HFFc6 (cell line): Measurements from ENCODE around the gene PARD3. TPM values are rescaled to one million over a fixed set of nuclear protein-coding genes. Genes with fewer than 3 reads are reported as not detected.
A peak's percentile ranks its signal among the peaks of the same experiment; 100 is the strongest.

Experiments
- DNase-seq: peaks from one replicate; pipeline ENCODE4 v3.0.0-alpha.2; 2018
- H3K27ac Mint-ChIP-seq: 2 replicates; pipeline ENCODE4 v1.8.0; 2020; ENCODE audit warnings: mild to moderate bottlenecking, mixed read lengths
- H3K27me3 Mint-ChIP-seq: 2 replicates; pipeline ENCODE4 v1.8.0; 2021; ENCODE audit warnings: mild to moderate bottlenecking, moderate library complexity, mixed read lengths; ENCODE audit not compliant: insufficient read depth
- H3K36me3 Mint-ChIP-seq: 2 replicates; pipeline ENCODE4 v1.8.0; 2021; ENCODE audit warnings: low read depth, mixed read lengths
- H3K4me1 Mint-ChIP-seq: 2 replicates; pipeline ENCODE4 v1.8.0; 2020; ENCODE audit warnings: low read depth, mixed read lengths
- H3K4me3 Mint-ChIP-seq: 2 replicates; pipeline ENCODE4 v1.8.0; 2020; ENCODE audit warnings: mild to moderate bottlenecking, moderate library complexity, mixed read lengths
- H3K9me3 Mint-ChIP-seq: 2 replicates; pipeline ENCODE4 v1.8.0; 2020; ENCODE audit warnings: mild to moderate bottlenecking, mixed read lengths
- total RNA-seq, 6 experiments: library from RNA; stranded (reverse); fragmentation: NEBNext Ultra II Directional; extraction: Animal tissue kit (Norgen Biotek cat#: 25700); gene quantifications; 2 replicates in 1 of 6; 3 replicates in 5 of 6; pipeline ENCODE4 v1.2.3, GENCODE V29; 2021
- TF ChIP-seq, protein P1 (sequence below): fragments of 200-600 bp; sonication (generic); IDR thresholded peaks from 2 replicates; pipeline ENCODE4 v1.5.0; 2021; ENCODE audit warnings: antibody characterized with exemption, mild to moderate bottlenecking

PARD3 gene
- total RNA-seq, 6 experiments from 2014 or later: 19.9 to 24.3 (median 23.1) TPM

DNA sequence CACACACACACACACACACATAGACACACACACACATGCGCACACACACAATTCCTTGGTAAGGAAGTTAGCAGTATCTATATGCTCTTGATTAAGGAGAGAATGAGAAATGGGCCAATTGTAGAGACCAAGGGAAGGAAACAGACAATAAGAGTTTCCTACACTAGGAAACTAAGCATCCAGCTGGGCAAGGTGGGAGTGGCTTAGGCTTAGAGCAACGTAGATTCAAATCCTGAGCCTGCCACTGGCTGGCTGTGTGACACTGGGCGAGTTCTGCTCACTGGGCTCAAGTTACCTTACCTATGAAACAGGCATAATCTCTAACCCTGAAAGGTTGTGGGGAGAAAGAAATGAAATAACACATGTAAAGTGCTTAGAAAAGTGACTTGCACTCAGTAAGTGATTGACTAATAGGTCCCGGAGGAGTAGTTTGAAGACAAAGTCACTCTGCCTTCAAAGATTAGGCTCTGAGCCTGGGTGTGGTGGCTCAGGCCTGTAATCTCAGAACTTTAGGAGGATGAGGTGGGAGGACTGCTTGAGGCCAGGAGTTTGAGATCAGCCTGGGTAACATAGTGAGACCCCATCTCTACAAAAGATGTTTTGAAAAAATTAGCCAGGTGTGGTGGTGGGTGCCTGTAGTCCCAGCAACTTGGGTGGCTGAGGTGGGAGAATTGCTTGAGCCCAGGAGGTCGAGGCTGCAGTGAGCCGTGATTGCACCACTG, 701.4 kb downstream of the PARD3 start:
- Mint-ChIP-seq H3K4me1 (peaks cover 11% of the 10 kb centered on the region), H3K27me3 (peaks cover 8% of the 10 kb centered on the region), H3K4me3 (no peak overlapping the region), H3K27ac (no peak overlapping the region), H3K9me3 (no peaks in the 10 kb centered on the region), H3K36me3 (peaks cover 7% of the 10 kb centered on the region)
- TF ChIP-seq, protein P1, sequence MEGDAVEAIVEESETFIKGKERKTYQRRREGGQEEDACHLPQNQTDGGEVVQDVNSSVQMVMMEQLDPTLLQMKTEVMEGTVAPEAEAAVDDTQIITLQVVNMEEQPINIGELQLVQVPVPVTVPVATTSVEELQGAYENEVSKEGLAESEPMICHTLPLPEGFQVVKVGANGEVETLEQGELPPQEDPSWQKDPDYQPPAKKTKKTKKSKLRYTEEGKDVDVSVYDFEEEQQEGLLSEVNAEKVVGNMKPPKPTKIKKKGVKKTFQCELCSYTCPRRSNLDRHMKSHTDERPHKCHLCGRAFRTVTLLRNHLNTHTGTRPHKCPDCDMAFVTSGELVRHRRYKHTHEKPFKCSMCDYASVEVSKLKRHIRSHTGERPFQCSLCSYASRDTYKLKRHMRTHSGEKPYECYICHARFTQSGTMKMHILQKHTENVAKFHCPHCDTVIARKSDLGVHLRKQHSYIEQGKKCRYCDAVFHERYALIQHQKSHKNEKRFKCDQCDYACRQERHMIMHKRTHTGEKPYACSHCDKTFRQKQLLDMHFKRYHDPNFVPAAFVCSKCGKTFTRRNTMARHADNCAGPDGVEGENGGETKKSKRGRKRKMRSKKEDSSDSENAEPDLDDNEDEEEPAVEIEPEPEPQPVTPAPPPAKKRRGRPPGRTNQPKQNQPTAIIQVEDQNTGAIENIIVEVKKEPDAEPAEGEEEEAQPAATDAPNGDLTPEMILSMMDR: no peak
- no peak for DNase-seq

DNA sequence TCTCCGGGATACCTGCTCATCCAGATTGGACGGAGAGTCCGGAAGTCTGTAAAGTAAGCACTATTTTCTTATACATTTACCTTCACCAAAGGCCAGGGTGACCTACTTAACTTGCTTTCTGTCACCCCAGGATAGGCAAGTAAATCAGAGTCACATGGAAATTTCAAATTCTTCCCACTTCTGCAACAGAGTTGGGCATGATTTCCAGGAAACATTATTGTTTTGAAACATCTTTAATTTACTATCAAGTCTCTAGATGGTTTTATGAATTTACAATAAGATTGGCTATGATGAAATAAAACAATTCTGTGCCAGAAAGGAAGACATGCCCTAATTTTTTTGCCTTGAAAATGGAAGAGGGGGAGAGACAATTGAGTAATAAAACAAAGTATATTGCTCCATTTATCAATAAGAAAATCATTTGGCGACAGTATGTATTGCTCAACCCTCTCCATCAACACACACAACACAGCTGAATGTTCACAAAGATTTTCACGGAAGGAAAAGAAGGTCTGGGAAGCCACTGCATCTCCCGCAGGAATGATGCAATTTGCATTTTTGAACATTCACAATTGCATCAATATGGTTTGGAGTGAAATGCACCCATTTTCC, 702.8 kb downstream of the PARD3 start:
- H3K36me3 Mint-ChIP-seq: peaks cover 7% of the 10 kb centered on the region
- TF ChIP-seq, protein P1: no peak
- no peak overlapping the region for H3K4me3 Mint-ChIP-seq
- peaks cover 11% of the 10 kb centered on the region for H3K4me1 Mint-ChIP-seq
- DNase-seq: no peak
- no peak overlapping the region for H3K27ac Mint-ChIP-seq
- H3K27me3 Mint-ChIP-seq: peaks cover 5% of the 10 kb centered on the region; the same call in 1 of the 2 replicates
- H3K9me3 Mint-ChIP-seq: no peaks in the 10 kb centered on the region

DNA sequence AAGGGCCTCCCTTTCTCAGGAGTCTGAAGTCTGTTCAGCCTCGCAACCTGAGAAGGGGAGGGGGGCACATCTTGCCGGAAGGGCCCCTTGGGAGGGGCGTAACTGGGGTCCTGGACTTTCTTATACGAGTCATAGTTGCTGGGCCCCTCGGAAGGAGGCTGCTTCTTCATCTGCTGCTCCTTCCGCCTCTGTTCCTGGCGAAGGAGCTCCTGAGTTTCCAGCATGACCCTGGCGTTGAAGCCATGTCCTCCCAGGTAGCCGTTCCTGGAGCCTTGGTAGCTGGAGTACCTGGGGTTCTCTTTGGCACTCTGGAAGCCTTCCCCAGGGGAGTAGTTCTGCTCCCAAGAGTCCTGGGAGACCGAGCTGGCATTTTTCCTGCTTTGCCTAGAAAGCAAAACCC, 703.9 kb downstream of the PARD3 start:
- H3K4me3 Mint-ChIP-seq: no peak overlapping the region
- H3K9me3 Mint-ChIP-seq: no peaks in the 10 kb centered on the region
- no peak for DNase-seq
- no peak overlapping the region for H3K27ac Mint-ChIP-seq
- peaks cover 7% of the 10 kb centered on the region for H3K36me3 Mint-ChIP-seq
- peaks cover 11% of the 10 kb centered on the region for H3K4me1 Mint-ChIP-seq
- TF ChIP-seq, protein P1: no peak
- peaks cover 5% of the 10 kb centered on the region; the same call in 1 of the 2 replicates for H3K27me3 Mint-ChIP-seq

DNA sequence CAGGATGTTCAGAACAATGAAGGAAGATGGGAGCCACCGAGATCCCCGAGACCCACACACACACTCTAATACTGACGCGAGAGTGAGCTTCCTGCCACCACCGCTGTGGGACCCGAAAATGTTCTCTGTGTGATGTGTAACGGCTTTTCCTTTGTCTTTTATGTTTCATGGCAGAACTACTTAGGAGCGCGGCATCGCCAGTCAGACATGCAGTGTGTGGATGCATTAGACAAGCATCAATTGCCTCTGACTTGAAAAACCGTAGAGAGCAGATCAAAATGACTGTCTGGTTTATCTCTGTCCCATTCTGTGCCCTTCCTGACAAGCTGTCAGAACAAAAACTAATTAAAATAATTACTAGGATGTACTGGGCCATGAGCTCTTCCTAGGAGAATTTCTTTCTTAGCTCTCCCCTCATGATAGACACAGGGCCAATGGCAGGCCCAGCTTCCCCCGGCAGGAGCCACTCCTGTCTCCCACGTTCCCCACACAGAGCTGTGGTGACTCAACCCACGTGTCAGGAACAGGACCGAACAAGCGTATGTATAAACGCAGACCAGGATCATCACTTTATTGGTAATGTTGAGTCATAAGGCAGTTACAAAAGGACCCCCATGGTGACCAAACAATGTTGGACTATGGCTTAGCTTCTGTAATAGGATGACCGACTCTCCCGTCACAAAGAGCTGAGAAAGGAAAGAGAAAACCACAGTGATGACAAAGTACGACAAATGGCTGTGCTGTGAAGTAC, 705.0 kb downstream of the PARD3 start:
- H3K27me3 Mint-ChIP-seq: peaks cover 4% of the 10 kb centered on the region; the same call in 1 of the 2 replicates
- peak overlapping the region; percentile 78 for H3K27ac Mint-ChIP-seq
- no peak overlapping the region for H3K4me3 Mint-ChIP-seq

DNA sequence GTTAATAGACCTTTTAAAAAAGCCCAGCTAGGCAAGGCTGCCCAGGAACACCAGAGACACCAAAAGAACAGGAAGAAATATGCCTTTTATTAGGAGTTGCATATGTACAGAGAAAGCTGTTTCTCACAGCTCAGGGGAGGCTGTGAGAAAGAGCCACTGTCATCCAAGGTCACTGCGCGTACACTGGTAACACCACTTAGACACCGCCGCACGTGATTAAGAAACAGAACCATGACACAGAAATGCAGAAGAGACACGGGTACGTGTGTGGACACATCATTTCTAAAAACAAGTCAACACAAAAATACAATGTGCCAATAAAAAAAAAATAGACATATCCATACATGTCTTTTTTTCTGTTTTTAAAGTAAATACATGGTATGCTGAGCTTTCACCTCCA, 705.6 kb downstream of the PARD3 start:
- H3K27me3 Mint-ChIP-seq: no peaks in the 10 kb centered on the region

More for the DNA sequence above, 705.0 kb downstream of the PARD3 start:
- H3K36me3 Mint-ChIP-seq: peaks cover 7% of the 10 kb centered on the region
- DNase-seq: peak; percentile 81
- H3K4me1 Mint-ChIP-seq: peaks cover 11% of the 10 kb centered on the region
- TF ChIP-seq, protein P1: no peak
- H3K9me3 Mint-ChIP-seq: no peaks in the 10 kb centered on the region

More for the DNA sequence above, 705.6 kb downstream of the PARD3 start:
- Mint-ChIP-seq H3K4me1 (peaks cover 11% of the 10 kb centered on the region), H3K9me3 (no peaks in the 10 kb centered on the region), H3K36me3 (peaks cover 7% of the 10 kb centered on the region), H3K27ac (no peak overlapping the region), H3K4me3 (no peak overlapping the region)
- TF ChIP-seq, protein P1: no peak
- no peak for DNase-seq
